Measurements from ENCODE around the gene ETS1. TPM values are rescaled to one million over a fixed set of nuclear protein-coding genes. Genes with fewer than 3 reads are reported as not detected.

ETS1 gene
- total RNA-seq, 1 donor from 2014 or later: 0.54 TPM

DNA sequence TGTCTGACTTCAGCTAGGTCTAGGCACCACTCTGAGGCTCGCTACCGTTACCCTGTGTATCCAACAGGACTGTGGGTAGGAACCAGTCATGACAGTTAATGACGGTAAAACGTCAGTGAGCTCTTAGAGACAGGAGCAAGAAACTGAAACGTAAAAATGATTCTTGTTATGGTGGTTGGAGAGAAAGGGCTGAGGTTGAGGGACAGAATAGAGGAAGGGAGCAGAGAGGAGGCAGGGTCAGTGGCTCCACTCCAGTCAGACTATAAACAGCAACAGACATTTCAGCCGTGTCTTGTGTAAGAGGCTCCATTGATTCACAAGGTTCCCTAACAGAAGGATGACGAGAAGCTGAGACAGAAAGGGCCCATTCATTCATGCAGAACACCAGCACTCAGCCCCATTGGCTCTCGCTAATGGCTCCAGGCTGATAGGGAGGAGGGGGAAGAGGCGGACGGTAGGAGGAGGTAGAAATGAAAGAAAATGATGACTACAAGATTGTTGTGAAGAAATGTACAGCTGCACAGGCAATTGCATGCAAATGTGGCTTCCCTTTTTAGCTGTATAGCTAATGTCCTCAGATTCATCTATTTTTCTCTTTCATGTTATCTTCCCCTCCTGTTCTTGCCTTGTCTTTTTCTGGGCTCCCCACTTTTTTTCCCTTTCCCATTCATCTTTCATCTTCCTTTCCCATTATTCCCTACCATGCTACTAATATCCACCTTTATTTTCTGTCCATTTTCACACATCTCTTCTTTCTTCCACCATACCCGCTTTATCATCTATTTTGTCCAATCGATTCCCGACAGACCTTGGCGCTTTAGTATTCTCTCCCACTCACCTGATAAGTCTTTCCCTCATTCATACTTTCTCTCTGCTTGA, 34.3 kb downstream of the ETS1 start:
- Histone ChIP-seq H3K4me2 (no peak overlapping the region), H3K79me2 (ENCODE audit: low read depth) (no peaks in the 10 kb centered on the region), H3K9ac (no peak overlapping the region), H3K4me1 (peaks cover 7% of the 10 kb centered on the region), H3K27ac (no peak overlapping the region), H2AFZ (replicated peaks) (no peak overlapping the region), H4K20me1 (ENCODE audit: low read depth) (peaks cover 5% of the 10 kb centered on the region), H3K27me3 (peaks cover 59% of the 10 kb centered on the region), H3F3A (ENCODE audit: low read depth) (no peaks in the 10 kb centered on the region), H3K4me3 (no peak overlapping the region), H3K36me3 (no peaks in the 10 kb centered on the region), H3K9me3 (ENCODE audit: low read depth) (no peaks in the 10 kb centered on the region)
- H3K9me3 Mint-ChIP-seq: no peaks in the 10 kb centered on the region
- peaks cover 31% of the 10 kb centered on the region for H3K4me1 Mint-ChIP-seq
- H3K4me3 Mint-ChIP-seq: no peak overlapping the region
- H3K27me3 Mint-ChIP-seq (ENCODE audit: insufficient read depth, low read depth): peaks cover 17% of the 10 kb centered on the region
- H3K27ac Mint-ChIP-seq: no peak overlapping the region
- DNase-seq (ENCODE audit: low spot score): peak; percentile 50
- no peaks in the 10 kb centered on the region for H3K36me3 Mint-ChIP-seq
- TF ChIP-seq EZH2 (IDR thresholded peaks at IDR 0.05) (no peak), CTCF (IDR thresholded peaks at IDR 0.05) (no peak)

- no peaks in the 10 kb centered on the region for H3F3A ChIP-seq (ENCODE audit: low read depth)
- Mint-ChIP-seq H3K27me3 (ENCODE audit: insufficient read depth, low read depth) (peaks cover 29% of the 10 kb centered on the region), H3K9me3 (no peaks in the 10 kb centered on the region), H3K27ac (no peak overlapping the region), H3K4me1 (peaks cover 42% of the 10 kb centered on the region), H3K36me3 (no peaks in the 10 kb centered on the region), H3K4me3 (no peak overlapping the region)
- H3K4me3 ChIP-seq: no peak overlapping the region
- peaks cover 5% of the 10 kb centered on the region for H4K20me1 ChIP-seq (ENCODE audit: low read depth)
- no peak overlapping the region for H2AFZ ChIP-seq (replicated peaks)
- no peak overlapping the region for H3K27ac ChIP-seq
- no peak overlapping the region for H3K9ac ChIP-seq
- H3K9me3 ChIP-seq (ENCODE audit: low read depth): no peaks in the 10 kb centered on the region
- no peaks in the 10 kb centered on the region for H3K36me3 ChIP-seq
- H3K4me2 ChIP-seq: no peak overlapping the region
- peaks cover 72% of the 10 kb centered on the region for H3K27me3 ChIP-seq
- H3K79me2 ChIP-seq (ENCODE audit: low read depth): no peaks in the 10 kb centered on the region
- no peak for TF ChIP-seq CTCF (IDR thresholded peaks at IDR 0.05)
- no peak for TF ChIP-seq EZH2phosphoT487 (IDR thresholded peaks at IDR 0.05)
- TF ChIP-seq EZH2 (IDR thresholded peaks at IDR 0.05): no peak
- no peak for DNase-seq (ENCODE audit: low spot score)
- peaks cover 7% of the 10 kb centered on the region for H3K4me1 ChIP-seq
These were observed 35.6 kb downstream of the ETS1 start for GRCh38 chr11:128551611-128552335.

DNA sequence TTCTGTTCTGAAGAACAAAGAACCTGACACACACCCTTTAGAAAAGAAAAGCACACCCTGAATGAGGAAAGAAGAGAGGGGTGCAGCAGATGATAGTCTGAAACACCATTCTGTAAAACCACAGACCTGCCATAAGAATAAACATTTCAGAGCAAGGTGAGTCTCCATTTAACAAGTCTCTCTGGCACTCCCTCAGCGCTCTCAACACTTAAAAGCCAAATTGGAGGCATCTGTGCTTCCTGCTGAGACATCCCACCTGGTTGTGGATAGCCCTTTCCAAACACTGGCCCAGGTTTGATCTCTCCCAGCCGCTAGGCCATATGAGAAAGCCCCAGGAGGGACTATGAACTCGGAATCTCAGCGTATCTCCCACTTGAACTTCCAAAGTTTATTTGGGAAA, 36.3 kb downstream of the ETS1 start:
- Histone ChIP-seq H3K9me3 (ENCODE audit: low read depth) (no peaks in the 10 kb centered on the region), H3F3A (ENCODE audit: low read depth) (no peaks in the 10 kb centered on the region), H3K4me2 (no peak overlapping the region), H3K36me3 (no peaks in the 10 kb centered on the region), H2AFZ (replicated peaks) (no peak overlapping the region), H3K27ac (no peak overlapping the region), H3K79me2 (ENCODE audit: low read depth) (no peaks in the 10 kb centered on the region), H4K20me1 (ENCODE audit: low read depth) (peaks cover 6% of the 10 kb centered on the region), H3K4me1 (peaks cover 7% of the 10 kb centered on the region), H3K27me3 (peaks cover 79% of the 10 kb centered on the region), H3K4me3 (no peak overlapping the region), H3K9ac (no peak overlapping the region)
- H3K4me3 Mint-ChIP-seq: no peak overlapping the region
- no peaks in the 10 kb centered on the region for H3K9me3 Mint-ChIP-seq
- peaks cover 32% of the 10 kb centered on the region for H3K27me3 Mint-ChIP-seq (ENCODE audit: insufficient read depth, low read depth)
- DNase-seq (ENCODE audit: low spot score): no peak
- TF ChIP-seq CTCF (IDR thresholded peaks at IDR 0.05): no peak
- no peak for TF ChIP-seq EZH2 (IDR thresholded peaks at IDR 0.05)
- TF ChIP-seq EZH2phosphoT487 (IDR thresholded peaks at IDR 0.05): no peak
- H3K27ac Mint-ChIP-seq: no peak overlapping the region
- H3K36me3 Mint-ChIP-seq: no peaks in the 10 kb centered on the region
- H3K4me1 Mint-ChIP-seq: peaks cover 43% of the 10 kb centered on the region
